HG03558 (cell line): ENCODE data around the gene ESPL1.
"Not testable (repeated sequence)": the region's sequence is repeated elsewhere in the genome, so short reads cannot be mapped to it uniquely, and the experiment has no call there.

ENCODE experiments used
- ATAC-seq: cut with Tn5 transposase; IDR thresholded peaks from one replicate; pipeline ENCODE4 v1.9.1; 2021; ENCODE audit warnings: moderate number of reproducible peaks; ENCODE audit not compliant: unreplicated experiment; ENCODE audit errors: extremely low read depth

The ESPL1 gene

GRCh38 chr12:53330671-53331070 lies 62.6 kb downstream of the ESPL1 start:
- ATAC-seq = no peak

GRCh38 chr12:53332339-53332738 lies 64.2 kb downstream of the ESPL1 start:
- not testable (repeated sequence) for ATAC-seq

GRCh38 chr12:53332744-53333143 lies 64.6 kb downstream of the ESPL1 start:
- ATAC-seq = no peak

DNA sequence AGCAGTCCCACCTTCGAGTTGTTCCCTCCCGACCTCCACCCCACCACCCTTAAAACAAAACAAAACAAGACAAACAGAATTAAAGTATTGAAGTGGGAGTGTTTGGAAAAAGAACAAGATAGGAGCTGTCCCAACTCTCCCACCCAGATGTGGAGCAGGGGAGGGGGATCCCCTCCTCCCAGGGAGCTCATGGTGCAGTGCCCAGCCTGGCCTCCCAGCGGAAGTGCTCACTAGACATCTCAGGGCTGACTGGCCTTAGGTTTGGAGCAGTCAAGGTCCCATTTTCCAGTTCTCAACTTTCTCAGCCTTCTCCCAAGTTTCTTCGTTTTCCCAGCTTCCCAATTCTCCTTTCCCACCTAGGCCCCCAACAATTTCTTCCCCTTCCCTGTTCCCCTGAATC lies 65.2 kb downstream of the ESPL1 start:
- ATAC-seq = no peak

GRCh38 chr12:53333845-53334244 lies 65.7 kb downstream of the ESPL1 start:
- no peak for ATAC-seq

GRCh38 chr12:53334822-53335221 lies 66.7 kb downstream of the ESPL1 start:
- ATAC-seq = no peak

DNA sequence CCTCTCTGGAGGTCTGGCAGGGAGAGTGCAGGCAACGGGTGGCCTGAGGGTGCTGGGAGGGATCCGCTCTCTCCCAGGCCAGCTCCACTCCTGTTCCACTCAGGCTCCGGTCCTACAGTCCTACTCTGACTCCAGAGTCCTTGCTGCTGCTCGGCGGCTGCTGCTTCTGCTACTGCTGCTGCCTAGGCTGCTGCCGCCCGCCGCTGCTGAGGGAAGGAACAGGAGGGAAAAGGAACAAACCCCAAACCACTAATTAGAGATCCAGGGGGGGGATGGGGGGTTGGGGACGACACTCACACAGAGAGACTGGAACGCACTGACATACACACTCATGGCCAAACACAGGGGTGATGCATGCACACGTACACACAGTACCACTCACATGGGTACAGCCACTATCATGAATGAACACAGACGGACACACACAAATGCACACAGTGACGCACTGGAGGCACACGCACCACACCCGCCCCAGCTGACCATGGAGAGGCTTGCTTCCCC lies 68.1 kb downstream of the ESPL1 start, which contains the start of gene SP7:
Gene SP7, minus strand, starts transcription at position 174 of the 501 bp plus-strand sequence. CDS start 708 bp downstream, outside the sequence.
- ATAC-seq = no peak

DNA sequence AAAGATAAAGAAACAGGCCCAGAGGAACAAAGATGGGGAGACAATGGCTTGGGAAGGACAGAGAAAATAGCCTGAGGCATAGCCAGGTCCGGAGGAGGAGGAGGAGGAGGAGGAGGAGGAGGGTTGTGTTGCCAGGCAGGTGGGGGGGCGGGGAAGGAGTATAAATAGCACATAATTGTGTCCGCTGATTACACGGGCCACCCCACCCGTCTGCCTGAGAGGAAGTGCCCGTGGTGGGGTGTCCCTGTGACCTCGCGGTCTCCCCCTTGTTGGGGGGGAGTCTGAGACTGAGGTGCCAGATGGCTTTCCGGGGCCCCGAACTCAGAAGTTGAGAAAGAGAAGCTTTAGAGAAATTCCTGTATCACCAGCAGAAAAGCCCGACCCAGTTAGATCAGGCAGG lies 69.9 kb downstream of the ESPL1 start:
- no peak for ATAC-seq

- ATAC-seq = no peak
Observed at GRCh38 chr12:53338916-53339315, 70.8 kb downstream of the ESPL1 start.

DNA sequence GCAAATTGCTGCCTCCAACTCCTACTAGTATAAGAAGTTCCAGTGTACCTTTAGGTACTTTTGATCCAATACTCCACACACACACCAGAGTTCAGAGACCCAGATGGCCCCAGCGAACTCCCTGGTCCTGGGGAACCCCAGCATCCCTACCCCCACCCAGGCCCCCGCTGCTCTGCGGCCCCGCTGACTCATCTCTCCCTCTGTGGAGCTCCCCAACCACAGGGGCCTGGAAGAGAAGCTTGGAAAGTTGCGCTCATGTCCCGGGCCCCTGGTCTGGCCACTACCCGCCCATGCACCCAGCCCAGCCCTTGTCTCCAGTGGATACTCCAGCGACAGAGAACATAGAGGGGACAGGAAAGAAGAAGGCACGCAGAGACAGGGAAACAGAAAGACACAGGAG lies 72.3 kb downstream of the ESPL1 start:
- ATAC-seq = no peak
